T-helper 22 cell (primary cell): Measurements from ENCODE around the gene MAGI2.
"Not testable (repeated sequence)": the region's sequence is repeated elsewhere in the genome, so short reads cannot be mapped to it uniquely, and the experiment has no call there.

Experiments
- DNase-seq: peaks from one replicate; pipeline ENCODE4 v3.0.0-alpha.2; 2020; ENCODE audit warnings: low read depth

MAGI2 gene

GRCh38 chr7:78542981-78543380 lies 910.5 kb downstream of the MAGI2 start:
- DNase-seq: no peak

DNA sequence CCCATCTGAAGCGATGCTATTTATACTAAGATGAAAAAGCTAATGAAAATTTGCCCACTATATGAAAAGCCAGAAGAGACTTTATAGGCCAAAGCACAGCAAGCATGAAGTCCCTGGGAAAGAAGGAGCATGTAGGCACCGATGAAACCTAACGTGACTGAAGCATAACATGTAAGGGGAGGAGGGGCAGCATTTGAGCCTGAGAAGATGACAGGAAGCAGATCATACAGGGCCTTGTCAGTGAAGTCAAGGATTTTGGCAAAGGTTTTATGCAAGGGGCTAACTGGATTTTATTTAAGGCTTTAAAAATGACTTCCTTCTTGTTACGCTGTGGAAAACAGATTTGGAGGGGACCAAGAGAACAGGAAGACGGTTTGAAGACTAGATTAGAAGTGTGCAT lies 910.9 kb downstream of the MAGI2 start:
- no peak for DNase-seq

- DNase-seq: no peak
These were observed 913.6 kb downstream of the MAGI2 start for GRCh38 chr7:78539825-78540224.

GRCh38 chr7:78535655-78536054 lies 917.8 kb downstream of the MAGI2 start:
- DNase-seq: no peak

GRCh38 chr7:78530351-78530750 lies 923.1 kb downstream of the MAGI2 start:
- no peak for DNase-seq

DNA sequence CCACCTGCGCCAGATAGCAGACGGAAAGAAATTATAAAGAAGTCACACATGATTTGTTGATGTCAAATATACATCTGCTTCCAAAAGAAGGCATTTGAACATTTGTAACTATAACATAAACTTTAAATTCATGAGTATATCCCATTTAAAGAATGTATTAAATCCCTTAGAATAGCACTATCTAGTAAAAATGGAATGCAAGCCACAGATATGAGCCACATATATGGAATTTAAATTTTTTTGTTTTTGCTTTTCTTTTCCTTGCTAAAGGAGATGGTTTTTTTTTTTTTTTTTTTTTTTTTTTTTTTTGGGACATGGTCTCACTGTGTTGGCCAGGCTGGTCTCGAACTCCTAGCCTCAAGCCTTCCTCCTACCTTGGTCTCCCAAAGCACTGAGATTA lies 924.1 kb downstream of the MAGI2 start:
- DNase-seq: no peak

GRCh38 chr7:78528964-78529363 lies 924.5 kb downstream of the MAGI2 start:
- DNase-seq: no peak

DNA sequence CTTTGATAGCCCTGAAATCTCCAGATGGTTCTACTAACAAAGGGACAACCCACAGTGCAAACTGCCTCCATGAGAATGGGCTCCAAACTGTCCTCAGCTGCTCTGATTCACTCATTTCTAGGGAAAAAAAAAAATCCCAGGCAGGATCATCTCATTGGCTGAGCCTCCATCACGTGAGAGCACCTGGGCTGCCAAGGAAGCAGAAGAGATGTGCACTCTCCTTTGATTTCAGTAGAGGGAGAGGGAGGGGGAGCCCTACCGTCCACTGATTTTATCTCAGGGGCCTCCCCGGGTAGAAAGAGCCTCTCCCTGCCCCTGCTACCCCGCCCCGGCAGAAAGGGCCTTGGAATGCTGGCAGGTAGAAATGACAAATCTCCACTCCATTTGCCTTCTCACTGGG lies 929.5 kb downstream of the MAGI2 start:
- DNase-seq: no peak

DNA sequence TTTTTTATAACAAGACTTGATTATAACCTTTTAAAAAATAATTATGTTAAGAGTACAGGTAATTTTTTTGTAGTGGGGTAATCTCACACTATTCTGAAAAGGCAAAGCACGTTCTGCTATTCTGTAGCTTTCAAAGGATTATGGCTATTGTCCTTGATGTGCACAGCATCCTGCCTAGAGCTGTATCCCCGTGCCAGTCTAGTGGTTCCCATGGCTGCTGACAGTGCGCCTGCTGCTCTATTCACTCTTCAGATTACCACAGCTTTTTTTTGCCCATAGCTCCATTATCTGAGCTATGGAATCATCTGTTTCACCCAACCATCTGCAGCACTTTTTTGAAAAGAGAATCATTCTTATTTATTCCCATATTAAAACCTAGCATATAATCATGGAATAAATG lies 931.5 kb downstream of the MAGI2 start:
- DNase-seq: no peak

GRCh38 chr7:78516450-78516849 lies 937.0 kb downstream of the MAGI2 start:
- DNase-seq: no peak

DNA sequence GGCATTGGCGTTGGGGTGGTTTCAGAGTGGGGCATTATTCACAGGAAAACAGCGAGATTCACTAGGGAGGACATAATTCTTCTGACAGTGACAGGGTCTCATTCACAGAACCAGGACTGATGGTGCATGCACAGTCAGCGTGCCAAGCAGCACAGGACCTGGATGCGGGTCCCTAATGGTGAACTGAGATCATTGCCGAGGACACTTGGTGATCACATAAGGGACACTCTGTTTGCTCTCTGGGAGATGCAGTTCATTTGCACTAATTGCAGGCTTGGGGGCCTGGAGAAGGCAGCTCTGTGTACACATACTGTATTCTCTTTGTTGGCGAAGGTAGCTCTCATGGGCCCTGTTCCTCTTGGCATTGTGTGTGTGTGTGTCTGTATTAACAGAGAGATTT lies 938.8 kb downstream of the MAGI2 start:
- no peak for DNase-seq

DNA sequence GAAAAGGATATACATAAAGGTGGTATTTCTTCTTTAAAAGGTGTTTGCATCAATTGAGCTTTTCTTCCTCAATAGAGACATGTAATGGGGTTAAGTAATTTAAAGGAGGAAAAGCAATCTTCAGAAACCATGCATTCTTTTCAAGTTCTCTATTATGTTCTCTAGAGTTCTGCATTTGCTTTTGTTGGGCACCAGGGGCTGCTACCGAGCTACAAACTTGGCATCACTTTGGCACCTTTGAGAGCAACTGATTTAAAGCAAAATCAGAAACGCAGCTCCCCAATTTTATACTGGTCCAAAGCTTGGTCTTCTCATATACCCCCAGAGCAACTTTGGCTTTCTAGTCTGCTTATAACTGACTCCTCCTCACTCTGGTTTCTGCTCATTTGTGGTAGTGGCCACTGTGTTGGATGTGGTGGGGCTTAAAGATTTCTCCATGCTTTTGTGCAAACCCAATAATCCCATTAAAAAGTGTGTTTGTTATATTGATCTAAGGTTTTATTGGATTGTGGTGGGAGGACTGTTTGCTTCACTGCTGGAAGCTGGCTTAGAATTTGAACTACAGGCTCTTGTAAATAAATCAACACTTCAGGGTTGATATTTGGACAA lies 942.8 kb downstream of the MAGI2 start:
- no peak for DNase-seq

DNA sequence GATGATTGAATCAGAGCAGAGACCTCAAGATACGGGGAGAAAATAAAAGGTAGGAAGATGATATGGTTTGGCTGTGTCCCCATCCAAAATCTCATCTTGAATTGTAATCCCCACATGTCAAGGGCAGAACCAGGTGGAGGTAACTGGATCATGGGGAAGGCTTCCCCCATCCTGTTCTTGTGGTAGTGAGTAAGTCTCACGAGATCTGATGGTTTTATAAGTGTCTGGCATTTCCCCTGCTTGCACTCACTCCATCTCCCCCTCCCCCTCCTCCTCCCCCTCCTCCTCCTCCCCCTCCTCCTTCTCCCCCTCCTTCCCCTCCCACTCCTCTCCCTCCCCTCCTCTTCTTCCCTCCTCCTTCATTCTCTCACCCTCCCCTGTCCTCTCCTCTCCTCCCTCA lies 950.2 kb downstream of the MAGI2 start:
- DNase-seq: not testable (repeated sequence)

DNA sequence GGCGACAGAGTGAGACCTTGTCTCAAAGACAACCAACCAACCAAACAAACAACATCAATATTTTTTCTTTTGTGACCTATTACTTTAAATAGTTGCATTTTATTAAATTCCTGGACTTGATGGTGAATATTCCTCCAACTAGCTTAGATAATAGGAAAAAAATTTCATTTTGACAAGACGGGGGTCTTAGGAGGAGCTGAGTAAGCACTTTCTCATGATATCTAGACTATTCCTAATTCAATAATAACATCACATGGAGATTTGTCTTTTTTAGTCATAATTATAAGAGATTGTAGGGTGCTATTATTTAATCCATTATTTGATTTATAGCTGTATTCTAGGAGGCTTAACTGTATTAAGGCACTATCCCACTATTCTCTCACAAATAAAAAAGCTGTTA lies 952.4 kb downstream of the MAGI2 start:
- no peak for DNase-seq

GRCh38 chr7:78499971-78500370 lies 953.5 kb downstream of the MAGI2 start:
- DNase-seq: no peak

GRCh38 chr7:78499283-78499682 lies 954.2 kb downstream of the MAGI2 start:
- no peak for DNase-seq

- no peak for DNase-seq
These were observed 955.6 kb downstream of the MAGI2 start for GRCh38 chr7:78497728-78498427.

DNA sequence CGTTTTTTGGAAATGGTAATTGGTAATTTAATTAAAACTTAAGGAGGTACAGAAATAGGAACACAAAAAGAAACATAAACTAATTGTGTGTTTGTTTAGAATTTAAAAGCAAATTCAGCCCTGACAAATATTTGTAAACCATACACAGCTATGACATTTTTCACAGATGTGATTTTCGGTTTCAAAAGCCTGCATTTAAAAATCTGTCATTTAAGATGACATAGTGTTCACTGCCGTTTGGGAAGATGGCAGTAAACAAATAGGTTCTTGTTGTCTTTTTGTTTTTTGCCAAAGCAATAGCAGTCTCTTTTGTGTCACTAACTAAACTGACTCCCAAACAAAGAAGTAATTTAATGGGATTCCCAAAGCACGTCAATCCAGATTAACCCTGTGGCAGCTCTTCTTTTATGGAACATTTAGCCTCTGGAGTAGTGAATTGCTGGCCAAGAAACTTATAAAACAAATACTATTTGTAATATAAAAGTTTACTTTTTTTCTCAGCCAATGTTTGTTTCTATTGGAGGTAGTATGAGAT lies 957.3 kb downstream of the MAGI2 start:
- DNase-seq: no peak

GRCh38 chr7:78493401-78493800 lies 960.1 kb downstream of the MAGI2 start:
- DNase-seq: no peak

DNA sequence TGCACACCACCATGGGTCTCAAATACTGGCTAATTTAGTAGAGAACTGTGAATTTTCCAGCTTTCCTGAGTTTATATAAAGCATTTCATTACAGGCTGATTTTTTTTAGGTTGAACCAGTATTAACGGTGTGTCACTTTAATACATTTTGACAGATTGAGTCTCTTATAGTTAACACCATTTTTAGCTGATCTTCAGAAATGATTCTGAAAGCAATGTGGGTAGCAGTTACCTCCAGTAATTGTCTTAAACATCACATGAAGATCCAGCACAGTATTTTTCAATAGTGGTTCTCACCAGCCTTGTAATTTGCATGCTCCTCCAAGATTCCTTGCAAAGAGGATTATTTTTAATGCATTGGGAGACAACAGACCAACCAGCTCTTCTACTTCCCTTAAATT lies 961.3 kb downstream of the MAGI2 start:
- DNase-seq: no peak

- DNase-seq: no peak
These were observed 962.9 kb downstream of the MAGI2 start for GRCh38 chr7:78490524-78490923.

DNA sequence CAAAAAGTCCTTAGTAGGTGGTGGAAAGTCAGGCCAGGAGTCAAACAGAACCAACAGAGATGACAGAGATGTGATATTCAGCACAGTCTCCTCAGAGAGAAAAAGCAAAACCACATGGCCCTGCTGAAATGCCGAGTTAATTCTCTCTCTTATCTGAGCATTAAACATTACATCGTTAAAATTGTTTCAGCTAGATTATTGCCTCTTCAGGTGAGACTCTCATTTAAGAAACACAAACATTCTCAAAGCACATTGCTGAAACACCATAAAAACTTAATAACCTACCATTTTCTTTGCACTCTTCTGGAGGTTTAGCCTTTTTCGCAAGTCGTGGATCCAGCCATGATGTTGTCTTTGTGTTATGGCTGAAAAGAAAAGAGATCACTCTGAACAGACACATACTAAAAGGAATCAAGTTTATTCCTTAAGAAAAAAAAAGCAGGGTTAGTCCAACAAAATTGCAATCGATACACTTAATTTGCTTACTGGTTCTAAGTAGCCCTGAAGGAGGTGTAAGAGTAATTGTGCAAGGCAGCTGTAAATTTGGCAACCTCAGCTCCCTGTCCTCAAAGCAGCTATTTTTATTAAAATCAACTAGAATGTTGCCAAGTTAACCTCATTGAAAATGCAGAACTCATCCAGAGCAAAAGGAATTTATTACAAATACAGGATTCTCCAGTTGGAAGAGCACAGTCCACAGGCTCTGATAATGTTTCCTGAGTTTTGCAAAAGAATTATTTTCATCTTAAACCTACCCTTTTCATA lies 963.8 kb downstream of the MAGI2 start:
- no peak for DNase-seq

- DNase-seq: no peak
These were observed 966.0 kb downstream of the MAGI2 start for GRCh38 chr7:78487464-78487863.
